MM.1S (cell line): ENCODE data around the gene MACROD2.

ENCODE experiments used
- EZH2 ChIP-seq: fragments of 300-600 bp; sonication (generic); optimal IDR thresholded peaks from 2 replicates; pipeline ENCODE3; 2017; ENCODE audit warnings: low read depth, mild to moderate bottlenecking, antibody characterized with exemption, low read length, mixed read lengths
- EZH2phosphoT487 ChIP-seq: fragments of 300-600 bp; sonication (generic); IDR thresholded peaks from 2 replicates; pipeline ENCODE4 v1.6.1; 2018; ENCODE audit warnings: antibody characterized with exemption, low read length
- TF ChIP-seq, protein P1 (sequence below): fragments of 300-600 bp; sonication (generic); IDR thresholded peaks from 2 replicates; pipeline ENCODE4 v1.5.1; 2016; ENCODE audit warnings: antibody characterized with exemption, low read length, mixed read lengths

DNA sequence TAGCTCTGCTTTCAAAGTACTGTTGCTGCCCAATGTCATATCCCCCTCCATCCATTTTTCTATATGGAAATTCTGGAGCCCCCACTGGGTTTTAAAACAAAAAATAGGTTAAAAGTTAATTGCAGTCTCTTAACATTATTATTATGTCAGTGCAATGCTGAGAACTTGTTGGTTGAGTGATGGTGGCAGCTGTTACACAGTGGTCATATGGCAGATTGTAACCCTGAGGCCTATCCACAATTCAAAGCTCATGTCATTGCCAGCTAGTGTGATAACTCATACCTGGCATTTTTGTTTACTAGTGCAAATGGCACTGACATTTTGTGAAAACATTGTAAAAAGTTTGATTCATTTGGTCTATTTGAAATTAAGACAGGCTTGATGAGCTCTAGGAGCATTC, 647.8 kb downstream of the MACROD2 start:
- TF ChIP-seq, protein P1, sequence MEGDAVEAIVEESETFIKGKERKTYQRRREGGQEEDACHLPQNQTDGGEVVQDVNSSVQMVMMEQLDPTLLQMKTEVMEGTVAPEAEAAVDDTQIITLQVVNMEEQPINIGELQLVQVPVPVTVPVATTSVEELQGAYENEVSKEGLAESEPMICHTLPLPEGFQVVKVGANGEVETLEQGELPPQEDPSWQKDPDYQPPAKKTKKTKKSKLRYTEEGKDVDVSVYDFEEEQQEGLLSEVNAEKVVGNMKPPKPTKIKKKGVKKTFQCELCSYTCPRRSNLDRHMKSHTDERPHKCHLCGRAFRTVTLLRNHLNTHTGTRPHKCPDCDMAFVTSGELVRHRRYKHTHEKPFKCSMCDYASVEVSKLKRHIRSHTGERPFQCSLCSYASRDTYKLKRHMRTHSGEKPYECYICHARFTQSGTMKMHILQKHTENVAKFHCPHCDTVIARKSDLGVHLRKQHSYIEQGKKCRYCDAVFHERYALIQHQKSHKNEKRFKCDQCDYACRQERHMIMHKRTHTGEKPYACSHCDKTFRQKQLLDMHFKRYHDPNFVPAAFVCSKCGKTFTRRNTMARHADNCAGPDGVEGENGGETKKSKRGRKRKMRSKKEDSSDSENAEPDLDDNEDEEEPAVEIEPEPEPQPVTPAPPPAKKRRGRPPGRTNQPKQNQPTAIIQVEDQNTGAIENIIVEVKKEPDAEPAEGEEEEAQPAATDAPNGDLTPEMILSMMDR, result no peak
- TF ChIP-seq EZH2, result no peak
- no peak for TF ChIP-seq EZH2phosphoT487
